ENCODE measurements around the gene DTNBP1.

Gene DTNBP1

DNA sequence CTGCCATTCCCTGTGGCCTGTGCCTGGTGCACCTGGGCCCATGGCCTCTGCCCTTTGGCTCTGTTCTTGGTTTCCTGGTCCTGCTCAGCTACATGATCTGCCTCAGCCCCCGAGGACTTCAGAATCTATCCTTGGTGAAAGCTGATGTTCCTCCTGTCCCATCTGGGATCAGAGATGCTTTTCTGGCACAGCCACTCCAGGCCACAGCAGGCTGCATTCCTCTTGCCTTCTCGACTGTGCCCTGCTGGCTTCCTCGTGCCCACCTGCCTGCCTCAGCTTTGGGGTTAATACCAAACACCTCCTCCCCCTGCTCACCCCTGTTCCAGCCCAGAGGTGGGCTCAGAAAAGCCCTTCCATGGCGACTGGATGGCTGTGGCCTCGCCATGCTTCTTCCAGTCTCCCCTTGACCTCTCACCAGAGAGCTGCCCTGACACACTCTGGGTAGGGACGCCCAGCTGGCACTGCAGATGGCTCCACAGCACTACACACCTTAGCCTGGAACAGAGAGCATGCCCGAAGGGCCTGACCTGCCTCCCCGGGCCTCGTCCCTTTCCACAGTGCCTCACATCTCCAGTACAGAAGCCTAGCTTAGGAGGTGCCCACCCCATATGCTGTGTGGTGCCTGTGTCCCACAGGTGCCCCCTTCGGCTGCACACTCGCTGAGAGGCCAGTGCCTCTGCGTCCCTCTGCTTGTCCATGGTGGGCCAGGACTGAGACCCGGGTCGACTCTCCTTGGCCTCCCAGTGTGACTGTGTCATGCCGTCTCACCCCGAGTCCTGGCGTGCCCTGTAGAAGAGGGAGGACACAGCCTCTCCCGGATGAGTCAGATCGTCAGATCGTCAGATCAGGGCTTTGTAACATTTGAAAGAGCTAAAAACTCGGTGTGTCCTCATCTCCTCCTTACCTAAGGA lies 148.8 kb downstream of the DTNBP1 start:
- no peak for DNase-seq (ENCODE audit: low read depth)

- DNase-seq (ENCODE audit: low read depth) = no peak
Measured at GRCh38 chr6:15513131-15513771, 149.6 kb downstream of the DTNBP1 start.

- DNase-seq (ENCODE audit: low read depth) = no peak
Measured at GRCh38 chr6:15512721-15513120, 150.1 kb downstream of the DTNBP1 start.

DNA sequence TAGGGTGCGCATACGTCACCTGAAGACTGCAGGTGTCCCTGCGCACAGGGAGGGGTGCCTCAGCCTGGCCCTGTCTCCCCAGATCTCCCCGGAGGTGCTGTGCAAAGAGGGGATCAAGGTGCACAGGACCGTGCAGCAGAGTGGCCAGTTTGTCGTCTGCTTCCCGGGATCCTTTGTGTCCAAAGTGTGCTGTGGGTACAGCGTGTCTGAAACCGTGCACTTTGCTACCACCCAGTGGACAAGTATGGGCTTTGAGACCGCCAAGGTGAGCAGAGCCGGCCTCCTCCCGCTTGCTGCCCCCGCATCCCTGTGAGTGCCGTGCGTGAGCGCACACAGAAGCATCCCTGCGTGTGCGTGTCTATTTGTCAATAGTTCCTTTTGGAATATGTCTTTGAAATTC lies 150.7 kb downstream of the DTNBP1 start:
- DNase-seq (ENCODE audit: low read depth) = no peak

DNA sequence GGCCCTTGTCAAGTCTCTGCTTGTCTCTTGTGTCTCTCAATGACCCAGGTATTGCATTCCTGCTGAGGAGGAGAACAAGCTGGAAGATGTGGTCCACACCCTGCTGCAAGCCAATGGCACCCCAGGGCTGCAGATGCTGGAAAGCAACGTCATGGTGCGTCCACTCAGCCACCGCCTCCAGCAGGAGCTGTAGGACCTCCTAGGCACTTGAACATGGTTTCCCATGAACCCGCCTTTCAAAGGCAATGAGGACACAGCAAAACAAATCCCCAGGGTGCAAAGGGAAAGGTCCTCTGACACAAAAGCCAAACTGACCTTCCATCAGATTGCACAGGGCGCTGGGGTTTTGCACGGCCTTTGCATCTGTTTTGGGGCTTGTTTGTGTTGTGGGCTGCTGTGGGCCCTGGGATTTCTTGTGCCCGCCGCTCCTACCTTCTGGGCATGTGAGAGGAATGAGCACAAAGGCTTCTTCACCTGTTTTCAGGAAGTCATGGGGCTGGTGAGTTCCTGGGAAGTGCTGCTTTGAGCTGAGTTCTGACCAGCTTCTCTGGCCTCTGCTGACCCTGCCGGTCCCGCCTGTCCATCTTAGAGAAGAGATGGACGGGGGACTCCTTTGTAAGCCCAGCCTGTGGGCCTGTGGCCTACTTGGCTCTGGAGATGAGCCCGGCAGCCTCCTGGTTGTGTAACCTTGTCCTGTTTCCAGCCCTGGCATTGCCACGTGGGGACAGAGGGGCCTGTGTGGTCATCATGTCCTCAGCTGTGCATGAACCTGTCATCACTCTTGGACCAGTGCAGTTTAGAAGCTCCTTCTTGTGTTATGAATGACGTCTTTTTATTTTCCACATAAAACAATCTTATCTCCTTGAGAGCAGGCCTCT lies 151.3 kb downstream of the DTNBP1 start:
- DNase-seq (ENCODE audit: low read depth) = no peak

DNA sequence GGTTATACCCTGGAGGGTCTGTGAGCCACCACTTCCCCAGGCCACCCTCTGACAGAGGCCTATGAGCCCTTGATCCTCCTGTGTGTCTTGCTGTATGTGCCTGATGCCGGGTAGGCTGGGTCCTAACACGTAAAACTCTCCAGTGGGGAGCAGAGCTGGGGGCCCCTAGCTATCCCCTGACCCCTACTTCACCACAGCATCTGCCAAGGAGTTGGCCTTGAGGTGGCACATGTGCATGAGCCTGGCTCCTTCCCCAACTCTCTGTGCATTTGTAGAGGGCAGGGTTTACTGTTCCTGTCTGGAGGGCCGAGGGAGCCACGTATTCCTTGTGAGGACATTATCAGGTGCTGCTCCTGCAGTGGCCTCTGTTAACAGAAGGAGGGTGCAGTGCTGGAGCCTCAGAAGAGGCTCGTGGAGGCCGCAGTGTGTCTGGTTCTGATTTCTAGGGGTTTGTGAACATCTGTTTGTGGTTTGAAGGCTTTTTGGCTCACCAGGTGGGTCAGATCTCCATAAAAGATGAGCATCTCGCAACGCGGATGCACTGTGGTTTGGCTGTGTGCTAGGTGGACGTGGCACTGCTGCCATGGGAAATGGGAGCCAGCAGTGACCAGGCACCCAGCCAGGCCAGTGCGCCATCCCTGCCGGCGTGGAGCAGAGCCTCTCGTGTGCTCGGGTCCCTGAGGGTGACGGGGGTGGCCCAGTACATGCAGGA lies 152.1 kb downstream of the DTNBP1 start:
- no peak for DNase-seq (ENCODE audit: low read depth)

DNA sequence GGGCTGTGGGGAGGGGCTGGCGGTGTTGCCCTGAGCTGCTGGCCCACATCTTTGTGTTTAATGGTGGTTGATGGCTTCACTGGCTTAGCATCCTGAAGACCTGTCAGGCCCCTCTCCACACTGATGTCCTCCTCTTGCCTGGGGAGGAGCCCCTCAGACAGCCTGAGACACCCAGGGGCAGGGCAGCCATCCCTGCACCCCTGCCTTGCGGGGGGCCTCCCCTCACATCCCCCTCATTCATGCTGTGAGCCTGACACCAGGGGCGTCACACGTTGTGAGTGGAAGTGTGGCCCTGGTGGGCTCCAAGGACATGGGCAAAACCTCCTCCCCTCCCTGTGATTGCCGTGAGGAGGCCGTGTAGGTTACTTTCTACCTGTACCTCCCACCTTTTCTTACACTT lies 152.7 kb downstream of the DTNBP1 start:
- DNase-seq (ENCODE audit: low read depth) = no peak

DNA sequence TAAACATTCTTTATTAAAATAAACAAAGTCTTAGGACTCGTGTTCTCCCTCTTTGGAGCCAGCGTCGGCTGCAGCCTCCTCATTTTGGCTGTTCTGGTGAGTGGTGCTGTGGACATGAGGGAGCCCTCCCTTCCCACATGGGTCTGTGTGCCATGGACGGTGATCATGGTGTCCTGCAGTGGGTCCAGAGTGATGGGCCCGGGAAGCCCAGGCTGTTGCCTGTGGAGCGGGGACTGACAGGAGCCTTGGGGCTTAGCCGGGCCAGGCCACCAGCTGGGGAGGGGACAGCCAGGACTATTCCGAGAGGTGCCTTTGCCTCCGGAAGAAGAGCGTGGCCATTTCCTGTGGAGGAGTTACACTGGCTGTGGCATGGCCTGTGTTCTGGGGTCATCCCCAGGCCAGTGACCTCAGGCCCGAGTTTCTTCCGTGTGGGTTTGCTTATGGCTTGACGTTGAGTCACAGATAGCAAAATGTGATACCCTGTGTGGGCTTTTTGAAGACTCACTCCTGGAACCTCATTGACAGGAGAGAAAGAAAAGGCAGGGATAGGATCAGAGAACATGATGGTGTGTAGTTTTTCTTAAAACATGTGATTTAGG lies 153.4 kb downstream of the DTNBP1 start:
- peak; percentile 7 for DNase-seq (ENCODE audit: low read depth)

GRCh38 chr6:15508931-15509330 lies 153.9 kb downstream of the DTNBP1 start:
- peak; percentile 7 for DNase-seq (ENCODE audit: low read depth)

GRCh38 chr6:15508441-15508871 lies 154.4 kb downstream of the DTNBP1 start:
- DNase-seq (ENCODE audit: low read depth) = no peak

- DNase-seq (ENCODE audit: low read depth) = no peak
Measured at GRCh38 chr6:15507746-15508145, 155.1 kb downstream of the DTNBP1 start.

DNA sequence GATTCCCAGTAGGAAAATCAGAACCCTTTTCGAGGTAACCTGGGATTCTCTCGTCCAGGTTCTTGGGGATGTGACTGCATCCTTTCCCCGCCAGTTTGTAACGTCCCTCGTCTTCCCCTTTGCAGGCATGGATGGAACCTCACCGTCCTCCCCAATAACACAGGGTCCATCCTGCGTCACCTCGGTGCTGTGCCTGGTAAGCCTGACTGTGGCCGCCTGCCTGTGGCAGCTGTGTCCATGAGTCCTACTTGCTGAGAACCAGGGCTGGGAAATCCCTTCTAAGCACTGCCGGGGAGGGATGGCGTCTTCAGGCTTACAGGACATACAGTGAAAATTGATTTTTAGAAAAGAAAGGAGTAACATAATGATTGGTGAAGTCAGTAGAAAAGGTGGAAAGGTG lies 155.6 kb downstream of the DTNBP1 start:
- no peak for DNase-seq (ENCODE audit: low read depth)

- DNase-seq (ENCODE audit: low read depth) = no peak
Measured at GRCh38 chr6:15506066-15506465, 156.8 kb downstream of the DTNBP1 start.

DNA sequence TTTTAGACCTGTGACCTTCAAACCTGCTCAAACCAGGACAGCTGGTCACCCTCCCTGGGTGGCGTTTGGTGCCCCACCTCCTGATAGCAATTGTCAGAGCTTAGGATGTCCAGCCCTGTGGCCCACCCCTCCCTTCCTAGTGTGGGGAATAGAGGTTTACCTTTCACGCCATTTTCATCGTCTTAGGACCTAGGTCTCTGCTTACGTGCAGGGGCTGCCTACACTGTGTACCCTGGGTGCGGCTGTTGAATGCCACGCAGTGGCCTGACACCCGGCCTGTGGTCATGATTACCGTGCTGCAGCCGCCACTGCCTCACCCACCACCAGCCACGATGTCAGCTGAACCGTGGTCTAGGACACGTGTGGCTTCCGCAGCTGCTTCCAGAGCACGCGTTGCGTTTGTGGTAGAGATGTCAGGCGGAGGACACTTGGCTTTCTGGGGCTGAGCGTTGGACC lies 157.3 kb downstream of the DTNBP1 start:
- DNase-seq (ENCODE audit: low read depth) = no peak

- peak; percentile 100 for DNase-seq (ENCODE audit: low read depth)
Measured at GRCh38 chr6:15504581-15505350, 158.1 kb downstream of the DTNBP1 start.

DNA sequence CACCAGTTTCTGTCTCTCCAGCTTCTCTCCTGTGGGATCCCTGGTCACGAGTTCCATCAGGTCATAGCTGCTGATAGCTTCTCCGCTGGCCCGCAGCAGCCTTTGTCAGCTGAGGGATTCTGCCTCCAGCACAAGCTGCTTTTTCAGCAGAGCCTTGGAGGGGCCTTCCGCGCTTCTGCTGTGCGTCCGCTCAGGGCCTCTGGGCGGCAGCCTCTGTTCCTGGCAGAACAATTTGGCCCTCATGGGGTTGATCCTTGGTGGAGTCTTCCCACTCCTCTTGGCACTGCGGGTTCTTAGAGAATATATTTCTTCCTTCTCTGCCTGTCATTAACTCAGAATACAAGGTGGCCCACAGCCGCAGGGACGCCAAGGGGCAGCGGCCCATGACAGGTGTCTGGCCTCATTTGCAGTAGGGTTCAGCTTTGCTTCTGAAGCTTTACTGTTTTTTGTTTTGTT lies 158.8 kb downstream of the DTNBP1 start:
- DNase-seq (ENCODE audit: low read depth) = no peak

GRCh38 chr6:15503346-15503680 lies 159.5 kb downstream of the DTNBP1 start:
- no peak for DNase-seq (ENCODE audit: low read depth)

- DNase-seq (ENCODE audit: low read depth) = no peak
Measured at GRCh38 chr6:15502446-15503345, 160.1 kb downstream of the DTNBP1 start.

DNA sequence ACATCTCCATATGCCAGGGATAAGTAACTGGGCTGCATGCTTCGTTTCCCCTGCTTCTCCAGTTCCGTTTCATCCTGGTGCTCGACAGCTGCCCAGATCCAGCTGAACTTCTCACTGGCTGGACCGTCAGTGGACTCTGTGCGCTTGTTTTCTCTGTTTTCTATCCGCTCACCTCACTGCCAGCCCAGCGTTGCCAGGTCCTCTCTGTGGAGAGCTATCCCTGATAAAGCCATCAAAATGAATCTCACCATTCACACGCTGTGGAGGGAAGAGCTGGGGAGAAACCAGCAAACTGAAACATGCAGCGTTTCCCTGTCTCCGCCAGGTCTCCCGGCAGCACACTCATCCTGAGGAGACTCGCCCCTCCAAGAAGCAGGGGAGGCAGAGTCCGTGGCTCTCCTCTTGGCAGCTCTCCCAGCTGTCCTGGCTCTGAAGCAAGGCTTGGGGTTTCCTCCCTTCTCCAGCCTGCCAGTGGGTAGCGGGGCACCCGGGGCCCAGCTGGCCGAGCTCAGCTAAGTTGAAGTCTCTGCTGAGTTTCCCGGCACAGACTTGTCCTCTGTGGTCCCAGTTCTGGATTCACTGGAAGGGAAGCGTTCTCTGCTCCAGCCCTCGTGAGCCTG lies 160.9 kb downstream of the DTNBP1 start:
- peak; percentile 63 for DNase-seq (ENCODE audit: low read depth)
